SJSA1 (cell line): Measurements from ENCODE around the gene RNASET2. TPM values are rescaled to one million over a fixed set of nuclear protein-coding genes. Genes with fewer than 3 reads are reported as not detected.

Experiments
- DNase-seq, 2 experiments: peaks; one replicate each; pipeline ENCODE4 v3.0.0-alpha.2; 2015 to 2020; ENCODE audit warnings: low spot score in 2 of 2, low read depth in 1 of 2
- H3K27ac ChIP-seq: fragments of 250-450 bp; sonication (Bioruptor Pico); 2 replicates; pipeline ENCODE4 v1.5.1; 2020; ENCODE audit warnings: mild to moderate bottlenecking, moderate library complexity
- H3K27me3 ChIP-seq: fragments of 250-450 bp; sonication (Bioruptor Pico); replicated peaks from 2 replicates; pipeline ENCODE4 v1.5.1; 2020; ENCODE audit warnings: mild to moderate bottlenecking, moderate library complexity
- H3K36me3 ChIP-seq: fragments of 250-450 bp; sonication (Bioruptor Pico); 2 replicates; pipeline ENCODE4 v1.5.1; 2020; ENCODE audit warnings: mild to moderate bottlenecking
- H3K4me1 ChIP-seq: fragments of 250-450 bp; sonication (Bioruptor Pico); replicated peaks from 2 replicates; pipeline ENCODE4 v1.6.1; 2021; ENCODE audit warnings: mild to moderate bottlenecking
- H3K4me3 ChIP-seq: fragments of 250-450 bp; sonication (Bioruptor Pico); 2 replicates; pipeline ENCODE4 v1.5.1; 2020; ENCODE audit warnings: mild to moderate bottlenecking
- H3K9me3 ChIP-seq: fragments of 250-450 bp; sonication (Bioruptor Pico); replicated peaks from 2 replicates; pipeline ENCODE4 v1.5.1; 2020; ENCODE audit warnings: mild to moderate bottlenecking
- total RNA-seq: library from RNA; depleted of rRNA; stranded (reverse); fragments of >200 nt; shearing (Covaris generic); gene quantifications from 2 replicates; pipeline ENCODE4 v1.2.3, GENCODE V29; 2014

Gene RNASET2
- total RNA-seq, 1 experiment from 2014 or later: 19.6 TPM

DNA sequence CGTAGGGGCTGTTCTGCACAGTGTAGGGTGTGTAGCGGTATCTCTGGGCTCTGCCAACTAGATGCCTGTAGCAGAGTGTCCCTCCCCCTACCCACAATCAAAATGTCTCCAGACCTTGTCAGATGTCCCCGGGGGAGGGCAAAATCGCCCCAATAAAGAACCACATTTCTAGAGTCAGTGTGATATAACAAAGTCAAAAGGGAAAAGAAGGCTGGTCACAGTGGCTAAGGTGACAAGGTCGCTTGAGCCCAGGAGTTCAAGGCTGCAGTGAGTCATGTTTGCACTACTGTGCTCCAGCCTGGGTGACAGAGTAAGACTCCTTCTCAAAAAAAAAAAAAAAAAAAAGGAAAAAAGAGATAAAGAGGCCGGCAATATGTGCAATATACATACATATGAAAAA is 31.1 kb upstream of the RNASET2 start:
- Histone ChIP-seq H3K9me3 (no peaks in the 10 kb centered on the region), H3K27ac (no peak overlapping the region), H3K4me1 (no peaks in the 10 kb centered on the region), H3K27me3 (no peaks in the 10 kb centered on the region), H3K36me3 (peaks cover 31% of the 10 kb centered on the region), H3K4me3 (no peak overlapping the region)
- DNase-seq: no peak

DNA sequence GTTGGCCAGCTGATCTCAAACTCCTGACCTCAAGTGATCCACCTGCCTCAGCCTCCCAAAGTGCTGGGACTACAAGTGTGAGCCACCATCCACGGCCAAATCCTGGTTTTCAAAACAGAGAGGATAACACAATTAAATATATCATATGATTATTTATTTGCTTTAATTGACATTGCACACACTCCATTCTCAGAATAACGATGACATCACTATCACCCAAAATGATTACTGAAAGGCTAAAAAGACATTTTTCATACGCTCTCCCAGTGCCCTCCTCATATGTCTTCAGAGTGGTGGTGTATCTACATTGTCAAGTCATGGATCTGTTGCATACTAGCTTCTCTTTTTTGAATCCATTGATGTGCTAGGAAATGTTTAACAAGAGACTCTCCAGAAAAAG is 24.4 kb upstream of the RNASET2 start:
- Histone ChIP-seq H3K36me3 (peaks cover 36% of the 10 kb centered on the region), H3K4me3 (no peak overlapping the region), H3K27me3 (no peaks in the 10 kb centered on the region), H3K4me1 (no peaks in the 10 kb centered on the region), H3K9me3 (no peaks in the 10 kb centered on the region), H3K27ac (no peak overlapping the region)
- DNase-seq: no peak

DNA sequence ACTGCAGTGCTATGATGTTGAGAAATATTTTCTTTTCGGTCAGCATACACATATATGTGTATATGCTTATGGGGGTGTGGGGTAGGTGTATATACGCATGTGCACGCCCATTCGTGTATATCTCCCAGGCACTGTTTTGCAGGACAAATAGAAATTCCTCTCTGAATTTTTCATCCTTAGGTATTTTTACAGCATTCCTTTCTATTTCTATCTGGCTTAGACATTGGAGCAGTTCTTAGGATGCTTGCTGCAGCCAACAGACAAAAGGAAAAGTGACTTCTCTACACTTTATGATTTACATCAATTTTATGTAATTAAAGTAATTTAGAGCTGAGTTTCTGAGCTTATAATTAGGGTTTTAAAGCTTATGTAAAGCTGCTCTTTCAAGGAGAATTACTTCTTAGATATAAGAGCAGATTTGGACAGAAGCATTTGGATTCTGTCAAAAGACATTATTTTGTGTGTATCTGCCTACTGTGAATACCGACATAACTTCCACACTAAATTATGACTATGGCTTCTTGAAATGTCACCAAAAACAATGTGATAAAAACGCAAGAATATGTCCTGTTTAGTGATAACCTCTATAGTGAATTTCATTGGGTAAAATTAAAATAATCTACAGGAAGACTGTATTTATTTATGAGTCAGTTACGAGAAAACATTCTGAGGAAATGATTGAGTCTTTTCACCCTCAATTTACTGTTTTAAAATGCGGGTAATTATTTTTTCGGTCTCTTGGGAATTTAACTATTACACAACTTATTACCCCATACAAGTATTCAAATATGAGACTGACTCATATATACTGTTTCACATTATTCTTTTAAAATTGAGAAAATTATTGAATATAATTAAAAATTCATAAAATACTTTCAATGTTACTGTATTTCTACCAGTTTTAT is 21.5 kb upstream of the RNASET2 start:
- H3K4me3 ChIP-seq: no peak overlapping the region
- H3K9me3 ChIP-seq: no peaks in the 10 kb centered on the region
- no peak overlapping the region for H3K27ac ChIP-seq
- no peaks in the 10 kb centered on the region for H3K4me1 ChIP-seq
- H3K36me3 ChIP-seq: peaks cover 28% of the 10 kb centered on the region
- H3K27me3 ChIP-seq: no peaks in the 10 kb centered on the region
- DNase-seq: no peak

DNA sequence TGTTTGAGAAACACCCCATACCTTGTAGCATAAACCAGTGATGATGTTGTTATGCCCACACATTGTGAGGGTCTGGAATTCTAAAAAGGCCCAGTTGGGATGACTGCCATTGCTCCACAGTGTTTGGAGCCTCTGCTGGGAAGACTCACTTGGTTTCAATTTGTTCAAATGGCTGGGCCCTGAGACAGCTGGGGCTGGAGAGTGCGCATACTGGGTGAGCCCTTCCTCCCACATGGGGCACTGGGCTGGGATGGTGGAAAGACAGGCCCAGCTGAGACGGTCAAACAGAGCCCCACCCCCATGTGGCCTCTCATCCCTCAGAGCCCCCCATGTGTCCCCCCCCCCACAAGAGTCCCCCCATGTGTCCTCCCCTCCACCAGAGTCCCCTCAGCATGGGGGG is 20.3 kb upstream of the RNASET2 start:
- H3K9me3 ChIP-seq: no peaks in the 10 kb centered on the region
- no peak overlapping the region for H3K4me3 ChIP-seq
- peaks cover 30% of the 10 kb centered on the region for H3K36me3 ChIP-seq
- H3K27ac ChIP-seq: no peak overlapping the region
- no peaks in the 10 kb centered on the region for H3K27me3 ChIP-seq
- H3K4me1 ChIP-seq: no peaks in the 10 kb centered on the region
- DNase-seq: no peak

DNA sequence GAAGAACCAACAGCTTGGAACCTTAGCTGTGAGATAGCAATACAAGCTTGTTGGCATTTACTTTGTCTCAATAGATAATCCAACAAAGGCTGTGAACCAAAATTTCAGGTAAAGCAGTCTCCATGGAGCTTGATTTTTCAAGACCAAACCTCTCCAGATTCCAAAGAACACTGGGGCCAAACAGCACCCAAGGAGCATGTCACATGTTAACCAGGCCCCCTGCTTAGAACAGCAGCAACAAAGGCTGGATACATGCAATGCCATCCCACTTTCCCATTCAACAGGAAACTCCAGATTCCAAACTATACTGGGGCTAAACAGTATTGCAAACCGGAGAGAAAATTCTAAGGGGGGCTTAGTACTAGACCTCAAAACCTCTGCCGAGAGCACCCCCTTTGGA is 15.8 kb upstream of the RNASET2 start:
- H3K27ac ChIP-seq: no peak overlapping the region
- H3K4me3 ChIP-seq: no peak overlapping the region
- no peaks in the 10 kb centered on the region; the same call in 1 of the 2 replicates for H3K9me3 ChIP-seq
- H3K4me1 ChIP-seq: no peaks in the 10 kb centered on the region
- H3K36me3 ChIP-seq: peaks cover 29% of the 10 kb centered on the region
- H3K27me3 ChIP-seq: no peaks in the 10 kb centered on the region
- DNase-seq: no peak

DNA sequence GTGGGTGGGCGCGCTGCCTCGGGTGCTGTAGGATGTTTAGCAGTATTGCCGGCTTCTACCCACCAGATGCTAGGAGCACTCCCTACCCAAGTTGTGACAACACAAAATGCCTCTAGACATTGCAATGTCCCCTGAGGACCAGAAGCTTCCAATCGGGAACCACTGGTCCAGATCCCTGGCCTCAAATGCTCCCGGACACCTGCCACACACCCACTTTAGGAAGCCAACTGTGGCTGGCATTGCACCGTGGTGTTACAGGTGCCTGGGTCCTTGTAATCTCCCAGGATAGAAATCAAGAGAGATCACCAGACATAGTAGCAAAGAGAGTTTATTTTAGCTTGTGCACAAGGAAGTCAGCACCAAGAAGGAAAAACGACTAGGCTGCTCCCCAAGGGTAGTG is 14.9 kb upstream of the RNASET2 start:
- H3K4me1 ChIP-seq: no peaks in the 10 kb centered on the region

DNA sequence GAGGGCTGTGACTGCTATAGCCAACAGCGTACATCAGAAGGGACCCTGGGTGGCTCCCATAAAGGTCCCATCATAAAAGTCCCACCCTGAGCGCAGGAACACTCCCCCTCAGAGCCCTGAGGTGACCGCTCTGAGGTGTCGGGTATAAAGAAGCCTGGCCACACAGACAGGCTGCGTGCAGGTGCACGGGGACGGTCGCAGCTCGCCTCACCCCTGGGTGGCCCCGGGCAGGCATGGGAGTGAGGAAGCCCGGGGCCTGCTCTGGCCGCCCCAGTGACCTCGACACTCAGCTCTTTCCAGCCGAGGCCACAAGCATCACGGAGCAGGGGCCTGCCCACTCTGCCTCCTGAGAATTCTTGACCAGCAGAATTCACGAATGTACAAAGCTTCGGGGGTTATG is 14.4 kb upstream of the RNASET2 start:
- Histone ChIP-seq H3K27ac (no peak overlapping the region), H3K36me3 (peaks cover 26% of the 10 kb centered on the region), H3K4me3 (no peak overlapping the region), H3K27me3 (no peaks in the 10 kb centered on the region), H3K9me3 (no peaks in the 10 kb centered on the region; the same call in none of the 2 replicates), H3K4me1 (no peaks in the 10 kb centered on the region)
- DNase-seq: no peak

More for the DNA sequence above, 14.9 kb upstream of the RNASET2 start:
- Histone ChIP-seq H3K9me3 (no peaks in the 10 kb centered on the region; the same call in none of the 2 replicates), H3K4me3 (no peak overlapping the region), H3K36me3 (peaks cover 26% of the 10 kb centered on the region), H3K27me3 (no peaks in the 10 kb centered on the region), H3K27ac (no peak overlapping the region)
- DNase-seq: no peak

DNA sequence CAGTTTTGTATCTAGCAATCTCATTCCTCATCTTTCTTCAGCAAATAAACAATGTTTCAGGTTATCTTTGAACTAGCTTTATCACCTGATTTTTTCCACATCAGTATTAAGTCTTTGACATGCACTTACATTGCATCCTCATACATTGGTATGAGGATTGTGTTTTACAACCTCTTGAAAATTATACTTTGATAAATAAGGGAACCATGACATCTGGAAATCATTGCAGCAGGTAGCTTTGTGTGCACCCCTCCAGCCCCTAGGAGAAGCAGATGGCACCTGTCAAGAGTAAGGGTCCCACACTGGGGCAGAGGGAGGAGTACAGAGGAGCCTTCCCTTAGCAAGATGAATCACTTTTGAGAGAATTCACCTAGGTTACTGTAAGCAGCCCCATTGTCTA is 13.7 kb upstream of the RNASET2 start:
- Histone ChIP-seq H3K27me3 (no peaks in the 10 kb centered on the region), H3K4me3 (no peak overlapping the region), H3K36me3 (peaks cover 26% of the 10 kb centered on the region), H3K4me1 (no peaks in the 10 kb centered on the region), H3K27ac (no peak overlapping the region), H3K9me3 (no peaks in the 10 kb centered on the region; the same call in none of the 2 replicates)
- DNase-seq: no peak

DNA sequence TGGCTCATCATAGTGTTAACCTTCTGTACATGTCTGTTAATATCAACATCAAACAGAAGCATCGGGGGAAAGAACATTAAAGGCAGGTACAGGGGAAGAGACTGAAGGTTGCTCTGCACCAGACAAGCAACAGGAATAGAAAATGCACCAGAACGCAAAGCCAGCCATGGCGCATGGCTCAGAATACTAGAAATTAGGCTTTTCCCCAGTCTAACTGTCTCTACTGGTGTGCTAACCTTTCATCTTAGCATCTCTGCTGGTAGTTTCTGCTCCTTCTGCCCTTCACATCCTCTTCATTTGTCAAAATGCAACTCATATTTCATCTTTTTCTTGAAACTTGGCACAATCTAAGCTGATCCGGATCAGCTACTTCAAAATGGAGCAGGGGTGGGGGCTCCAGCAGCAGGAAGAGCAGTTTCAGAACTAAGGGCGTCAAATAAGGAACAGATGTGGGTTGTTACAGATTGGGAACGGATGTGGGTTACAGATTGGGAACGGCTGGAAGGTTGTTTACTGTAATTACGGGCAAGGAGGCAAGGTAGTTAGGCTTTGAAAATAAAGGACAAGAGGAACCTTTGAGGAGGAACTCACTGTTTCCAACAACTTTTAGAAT is 13.1 kb upstream of the RNASET2 start:
- Histone ChIP-seq H3K27ac (no peak overlapping the region), H3K9me3 (no peaks in the 10 kb centered on the region; the same call in none of the 2 replicates), H3K36me3 (peaks cover 26% of the 10 kb centered on the region), H3K4me3 (no peak overlapping the region), H3K27me3 (no peaks in the 10 kb centered on the region), H3K4me1 (no peaks in the 10 kb centered on the region)
- DNase-seq: no peak

DNA sequence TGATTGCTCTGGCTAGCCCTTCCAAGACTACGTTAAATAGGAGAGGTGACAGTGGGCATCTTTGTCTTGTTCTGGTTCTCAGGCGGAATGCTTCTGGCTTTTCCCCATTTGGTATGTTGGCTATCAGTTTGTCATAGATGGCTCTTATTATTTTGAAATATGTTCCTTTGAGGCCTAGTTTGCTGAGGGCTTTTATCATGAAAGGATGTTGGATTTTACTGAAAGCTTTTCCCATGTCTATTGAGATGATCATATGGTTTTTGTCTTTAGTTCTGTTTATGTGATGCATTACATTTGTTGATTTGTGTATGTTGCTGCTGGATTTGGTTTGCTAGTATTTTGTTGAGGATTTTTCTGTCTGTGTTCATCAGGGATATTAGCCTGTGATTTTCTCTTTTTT is 9.9 kb upstream of the RNASET2 start:
- Histone ChIP-seq H3K36me3 (peaks cover 14% of the 10 kb centered on the region; the same call in 1 of the 2 replicates), H3K27ac (no peak overlapping the region), H3K9me3 (no peaks in the 10 kb centered on the region; the same call in none of the 2 replicates), H3K27me3 (no peaks in the 10 kb centered on the region), H3K4me1 (no peaks in the 10 kb centered on the region), H3K4me3 (no peak overlapping the region)
- no peak for DNase-seq

DNA sequence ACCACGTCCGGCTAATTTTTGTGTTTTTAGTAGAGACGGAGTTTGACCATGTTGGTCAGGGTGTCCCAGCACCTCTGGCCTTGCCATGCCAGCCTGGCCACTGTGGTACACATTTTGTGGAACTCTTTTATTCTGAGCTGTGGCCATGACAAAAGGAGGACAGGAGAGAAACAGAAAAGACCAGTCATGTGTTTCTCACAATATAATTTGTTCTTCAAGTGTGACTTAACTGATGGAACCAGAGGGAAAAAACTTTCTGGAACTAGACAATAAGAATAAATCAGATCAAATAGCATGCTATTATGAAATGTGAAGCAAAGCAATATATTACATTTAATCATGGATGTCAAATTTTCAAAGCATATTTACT is 4.2 kb upstream of the RNASET2 start:
- Histone ChIP-seq H3K4me3 (no peak overlapping the region), H3K4me1 (peaks cover 23% of the 10 kb centered on the region), H3K27me3 (no peaks in the 10 kb centered on the region), H3K27ac (no peak overlapping the region), H3K36me3 (no peaks in the 10 kb centered on the region), H3K9me3 (no peaks in the 10 kb centered on the region)
- no peak for DNase-seq

DNA sequence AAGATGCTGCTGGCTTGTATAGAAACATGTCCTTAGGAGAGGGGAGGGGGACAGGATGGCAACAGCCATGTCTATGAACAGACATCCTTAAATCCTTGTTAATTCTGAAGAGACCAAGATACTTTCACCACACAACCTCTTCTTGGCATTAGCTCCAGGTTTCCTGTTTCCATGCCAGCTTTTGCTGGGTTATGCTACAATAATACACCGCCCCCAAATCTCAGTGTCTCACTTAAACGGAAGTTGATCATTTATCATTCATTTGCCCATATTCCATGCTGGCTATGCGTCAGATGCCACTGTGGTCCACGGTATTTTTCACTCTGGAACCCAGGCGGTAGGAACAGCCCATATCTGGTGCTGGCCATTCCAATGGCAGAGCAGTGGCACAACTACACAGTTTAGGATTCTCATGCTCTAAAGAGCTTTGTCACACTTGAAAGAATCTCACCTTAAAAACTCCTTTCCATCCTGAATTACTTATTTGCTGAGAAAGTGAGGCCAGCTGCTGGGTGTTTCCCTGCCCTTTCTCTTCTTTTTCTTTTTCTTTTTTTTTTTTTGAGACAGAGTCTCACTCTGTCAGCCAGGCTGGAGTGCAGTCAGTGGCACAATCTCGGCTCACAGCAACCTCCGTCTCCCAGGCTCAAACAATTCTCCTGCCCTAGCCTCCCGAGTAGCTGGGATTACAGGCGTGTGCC is 3.7 kb upstream of the RNASET2 start:
- Histone ChIP-seq H3K27ac (no peak overlapping the region), H3K27me3 (no peaks in the 10 kb centered on the region), H3K9me3 (no peaks in the 10 kb centered on the region), H3K36me3 (no peaks in the 10 kb centered on the region), H3K4me3 (no peak overlapping the region), H3K4me1 (peaks cover 26% of the 10 kb centered on the region)
- DNase-seq: no peak

DNA sequence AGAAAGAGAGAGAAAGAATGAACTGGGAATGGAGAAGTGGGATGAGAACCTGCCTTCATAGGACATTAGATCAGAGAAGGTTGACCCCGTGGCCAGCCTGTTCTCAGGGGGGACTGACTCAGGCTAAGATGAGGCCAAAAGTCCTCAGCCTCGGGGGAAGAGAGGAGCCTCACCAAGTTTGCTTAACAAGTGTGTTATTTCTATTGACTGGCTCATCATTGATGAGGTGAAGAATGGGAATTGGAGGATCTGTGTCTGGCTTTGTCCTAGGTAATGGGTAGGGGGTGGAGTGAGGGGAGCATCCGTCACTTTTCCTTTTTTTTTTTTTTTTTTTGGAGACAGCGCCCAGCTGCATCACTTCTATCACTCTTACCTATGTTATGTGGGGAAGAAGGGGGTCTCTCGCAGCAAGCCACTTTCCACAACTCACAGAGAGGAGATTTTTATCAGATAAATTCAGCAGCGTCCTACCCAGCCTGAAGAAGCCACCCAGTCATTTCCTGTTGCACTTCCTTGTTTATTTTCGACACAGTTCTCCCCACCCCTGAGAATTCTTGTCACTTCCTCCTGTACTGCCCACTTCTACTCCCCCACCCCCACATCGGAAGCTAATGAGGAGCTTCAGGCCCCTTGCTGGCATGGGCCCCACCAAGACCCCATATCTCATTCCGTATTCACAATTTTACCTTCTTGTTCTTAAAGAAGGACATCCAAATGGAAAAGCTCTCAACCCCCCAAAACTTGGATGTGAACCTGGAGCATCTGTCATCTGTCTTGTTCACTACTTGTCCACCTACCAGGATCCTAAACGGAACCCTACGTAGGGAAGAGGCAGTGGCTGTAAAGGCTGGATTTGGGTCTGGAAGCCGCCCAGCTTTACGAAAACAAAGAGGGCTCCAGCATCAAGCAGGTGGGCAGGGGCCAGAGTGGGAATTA is 2.8 kb upstream of the RNASET2 start:
- Histone ChIP-seq H3K27ac (no peak overlapping the region), H3K9me3 (no peaks in the 10 kb centered on the region), H3K36me3 (no peaks in the 10 kb centered on the region), H3K4me1 (peaks cover 26% of the 10 kb centered on the region), H3K27me3 (no peaks in the 10 kb centered on the region), H3K4me3 (no peak overlapping the region)
- no peak for DNase-seq
